IMR-90 (cell line): ENCODE results near the gene PPP1R13L. TPM values are rescaled to one million over a fixed set of nuclear protein-coding genes. Genes with fewer than 3 reads are reported as not detected.

Experiments
- ATAC-seq: fragments of 200-7000 bp; cut with Tn5 transposase; 2 replicates; pipeline ENCODE4 v1.9.1; 2020; ENCODE audit warnings: low read depth, mild to moderate bottlenecking, moderate library complexity
- BruUV-seq: library from RNA; stranded (reverse); fragments of 400-500 nt; replicated peaks from 2 replicates; lab custom pipeline; 2021; lab: Mats Ljungman, UMichigan
- CTCF ChIA-PET: fragments of 300-600 bp; formaldehyde crosslinking; extraction: SDS; loops from one replicate; lab custom pipeline; 2021; ENCODE audit warnings: antibody characterized with exemption; lab: Yijun Ruan, JAX
- POLR2A ChIA-PET: fragments of 300-600 bp; sonication (Branson Sonifier 250); formaldehyde crosslinking; loops from one replicate; lab custom pipeline; 2022; ENCODE audit warnings: antibody characterized with exemption; ENCODE audit not compliant: unreplicated experiment; lab: Charles Lee
- DNase-seq: peaks from one replicate; pipeline ENCODE4 v3.0.0; 2013
- H2AFZ ChIP-seq: replicated peaks from 2 replicates; pipeline ENCODE3; 2013; ENCODE audit warnings: low read length, mild to moderate bottlenecking; ENCODE audit not compliant: poor library complexity
- H2AK5ac ChIP-seq: 2 replicates; pipeline ENCODE4 v1.6.1; 2013; ENCODE audit warnings: low read depth, low read length, inconsistent platforms
- H2AK9ac ChIP-seq: replicated peaks from 2 replicates; pipeline ENCODE3; 2013; ENCODE audit warnings: mild to moderate bottlenecking, low read depth, low read length, moderate library complexity; ENCODE audit not compliant: poor library complexity
- H2BK120ac ChIP-seq: 2 replicates; pipeline ENCODE4 v1.6.1; 2013; ENCODE audit warnings: low read depth, low read length, inconsistent platforms
- H2BK15ac ChIP-seq: 3 replicates; pipeline ENCODE4 v1.6.1; 2013; ENCODE audit warnings: low read depth, low read length, inconsistent platforms
- H2BK20ac ChIP-seq: 2 replicates; pipeline ENCODE4 v1.6.1; 2013; ENCODE audit warnings: low read depth, mild to moderate bottlenecking, inconsistent platforms, low read length, moderate library complexity
- H2BK5ac ChIP-seq: 2 replicates; pipeline ENCODE4 v1.6.1; 2013; ENCODE audit warnings: mild to moderate bottlenecking, low read depth, low read length, inconsistent platforms; ENCODE audit not compliant: poor library complexity, severe bottlenecking
- H3K14ac ChIP-seq: replicated peaks from 2 replicates; pipeline ENCODE4 v1.6.1; 2013; ENCODE audit warnings: low read depth, low read length, inconsistent platforms
- H3K18ac ChIP-seq: 2 replicates; pipeline ENCODE4 v1.6.1; 2013; ENCODE audit warnings: low read depth, low read length, control low read depth
- H3K23ac ChIP-seq: 2 replicates; pipeline ENCODE4 v1.6.1; 2013; ENCODE audit warnings: low read depth, low read length, inconsistent platforms
- H3K27ac ChIP-seq: 2 replicates; pipeline ENCODE4 v1.5.1; 2013; ENCODE audit warnings: mild to moderate bottlenecking, control low read depth, low read length; ENCODE audit not compliant: insufficient read depth
- H3K27me3 ChIP-seq: 2 replicates; pipeline ENCODE4 v1.6.1; 2013; ENCODE audit warnings: low read length; ENCODE audit not compliant: control insufficient read depth, insufficient read depth
- H3K36me3 ChIP-seq: 2 replicates; pipeline ENCODE4 v1.6.1; 2013; ENCODE audit warnings: low read length, mixed read lengths; ENCODE audit not compliant: control insufficient read depth, insufficient read depth
- H3K4ac ChIP-seq: 2 replicates; pipeline ENCODE4 v1.6.1; 2013; ENCODE audit warnings: low read depth, low read length, inconsistent platforms
- H3K4me1 ChIP-seq: 2 replicates; pipeline ENCODE4 v1.6.1; 2013; ENCODE audit warnings: low read length, mixed read lengths; ENCODE audit not compliant: control insufficient read depth, insufficient read depth
- H3K4me2 ChIP-seq: 2 replicates; pipeline ENCODE4 v1.6.1; 2013; ENCODE audit warnings: low read depth, mild to moderate bottlenecking, control low read depth, low read length, moderate library complexity
- H3K4me3 ChIP-seq: 2 replicates; pipeline ENCODE4 v1.5.1; 2013; ENCODE audit warnings: low read depth, mild to moderate bottlenecking, control low read depth, low read length, moderate library complexity; ENCODE audit not compliant: insufficient read depth
- H3K56ac ChIP-seq: 2 replicates; pipeline ENCODE4 v1.6.1; 2013; ENCODE audit warnings: low read length, inconsistent platforms; ENCODE audit not compliant: insufficient read depth; ENCODE audit errors: extremely low read depth
- H3K79me1 ChIP-seq, 2 experiments: 2 replicates each; pipeline ENCODE4 v1.6.1; 2013; ENCODE audit warnings: low read length in 2 of 2, inconsistent platforms in 1 of 2, low read depth in 1 of 2
- H3K9ac ChIP-seq: 2 replicates; pipeline ENCODE4 v1.6.1; 2013; ENCODE audit warnings: low read depth, low read length, control low read depth
- H3K9me1 ChIP-seq: 2 replicates; pipeline ENCODE4 v1.6.1; 2013; ENCODE audit warnings: low read length, inconsistent platforms; ENCODE audit not compliant: insufficient read depth
- H3K9me3 ChIP-seq: 2 replicates; pipeline ENCODE4 v1.6.1; 2013; ENCODE audit warnings: low read length; ENCODE audit not compliant: control insufficient read depth, insufficient read depth
- H4K20me1 ChIP-seq: 2 replicates; pipeline ENCODE4 v1.6.1; 2013; ENCODE audit warnings: low read length, inconsistent platforms; ENCODE audit not compliant: insufficient read depth
- H4K5ac ChIP-seq: 2 replicates; pipeline ENCODE4 v1.6.1; 2013; ENCODE audit warnings: mild to moderate bottlenecking, low read depth, low read length, control low read depth
- H4K8ac ChIP-seq, 2 experiments: 2 replicates each; pipeline ENCODE4 v1.6.1; 2013; ENCODE audit warnings: low read depth in 2 of 2, low read length in 2 of 2, control low read depth in 1 of 2, inconsistent platforms in 1 of 2
- H4K91ac ChIP-seq: 2 replicates; pipeline ENCODE4 v1.6.1; 2013; ENCODE audit warnings: low read depth, low read length, inconsistent platforms; ENCODE audit not compliant: insufficient read depth
- BHLHE40 ChIP-seq: fragments of 150-350 bp; IDR thresholded peaks from 2 replicates; pipeline ENCODE4 v1.6.1; 2016; ENCODE audit warnings: mild to moderate bottlenecking, low read depth, low read length
- MAFK ChIP-seq: IDR thresholded peaks from 2 replicates; pipeline ENCODE4 v1.6.1; 2012; ENCODE audit warnings: low read depth, low read length, improper control_type of control experiment
- NFE2L2 ChIP-seq: fragments of 150-350 bp; IDR thresholded peaks from 2 replicates; pipeline ENCODE4 v1.6.1; 2016; ENCODE audit warnings: low read depth, mild to moderate bottlenecking, low read length
- WGBS, 2 experiments: methylation state at CpG; one replicate each; pipeline versions ENCODE4 v1.1.5 to v1.1.7; 2013; ENCODE audit warnings: missing lambda C conversion rate in 2 of 2; ENCODE audit not compliant: insufficient read length in 1 of 2; ENCODE audit errors: extremely low coverage in 2 of 2; 5-methylcytosine and 5-hydroxymethylcytosine counted together
- dilution Hi-C: fragments of 300-500 bp; cut with HindIII; formaldehyde crosslinking; loops from one replicate; pipeline ENCODE4 v1.14.3; 2018; ENCODE audit warnings: low sequenced_read_pairs; ENCODE audit not compliant: unreplicated experiment
- in situ Hi-C: fragments of 300-500 bp; cut with MboI; formaldehyde crosslinking; loops from 3 replicates; pipeline ENCODE4 v1.14.3; 2019; ENCODE audit warnings: low sequenced_read_pairs, inconsistent platforms, mixed read lengths
- intact Hi-C: fragments of 100-400 bp; cut with micrococcal nuclease; formaldehyde crosslinking; loops from 2 replicates; pipeline ENCODE4 v1.10.0; 2022
- polyA plus RNA-seq, 3 experiments: library from polyadenylated mRNA; depleted of rRNA; stranded (reverse); fragments of >200 nt; gene quantifications; 2 replicates each; pipeline ENCODE4 v1.2.3, GENCODE V29; 2012; ENCODE audit warnings: low replicate concordance in 1 of 3
- total RNA-seq: library from RNA; depleted of rRNA; stranded (reverse); fragments of >200 nt; gene quantifications from 2 replicates; pipeline ENCODE4 v1.2.3, GENCODE V29; 2012
- TF ChIP-seq, protein P1 (sequence below): fragments of 150-350 bp; IDR thresholded peaks from 2 replicates; pipeline ENCODE4 v1.6.1; 2017; ENCODE audit warnings: mild to moderate bottlenecking, antibody characterized with exemption, low read length, low read depth
- TF ChIP-seq, protein P2 (sequence below): fragments of 150-350 bp; IDR thresholded peaks from 2 replicates; pipeline ENCODE4 v1.6.1; 2016; ENCODE audit warnings: low read depth, mild to moderate bottlenecking, low read length, moderate library complexity, borderline replicate concordance
- TF ChIP-seq, protein P3 (sequence below): conservative IDR thresholded peaks from 2 replicates; pipeline ENCODE4 v1.5.1; 2012; ENCODE audit warnings: mild to moderate bottlenecking, low read depth, low read length, improper control_type of control experiment

The PPP1R13L gene
- total and polyA plus RNA-seq, 2 of the 4 experiments (the other 2 are of a cell fraction) = 3.0 to 13.3 TPM

DNA sequence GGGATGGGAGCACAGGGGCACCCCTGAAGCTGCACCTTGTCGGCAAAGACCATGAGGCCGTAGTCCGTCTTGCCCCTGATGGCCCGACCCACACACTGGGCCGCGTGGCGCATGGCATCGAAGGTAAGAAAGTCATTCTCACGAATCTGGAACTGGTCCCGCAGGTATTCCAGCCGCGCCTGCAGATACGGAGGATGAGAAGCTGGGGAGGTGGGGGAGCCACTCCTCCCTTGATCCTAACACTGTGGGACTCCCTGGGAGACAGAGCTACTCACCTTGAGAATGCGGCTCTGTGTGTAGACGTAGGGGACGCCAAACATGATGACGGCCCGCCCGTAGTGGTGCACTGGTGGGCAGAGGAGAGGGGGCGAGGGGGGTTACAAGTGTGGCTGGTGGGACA, 52.4 kb downstream of the PPP1R13L start:
- Histone ChIP-seq H3K27me3 (no peaks in the 10 kb centered on the region; the same call in 1 of the 2 replicates), H3K4me1 (no peaks in the 10 kb centered on the region), H4K5ac (no peak overlapping the region), H2BK15ac (no peak overlapping the region), H3K23ac (no peak overlapping the region), H2AK5ac (no peak overlapping the region), H2BK5ac (no peak overlapping the region), H3K79me1 (peaks cover 0 to 10% of the 10 kb centered on the region in 2 experiments; a peak in 2 of 4 replicates), H3K9me3 (no peaks in the 10 kb centered on the region), H3K9me1 (peaks cover 2% of the 10 kb centered on the region; the same call in 1 of the 2 replicates), H3K4ac (no peak overlapping the region), H3K4me3 (no peak overlapping the region), H4K8ac (no peak overlapping the region), H2BK20ac (no peak overlapping the region), H3K4me2 (no peak overlapping the region), H2AFZ (no peak overlapping the region), H4K91ac (no peak overlapping the region), H2AK9ac (no peak overlapping the region), H4K20me1 (peaks cover 15% of the 10 kb centered on the region), H3K18ac (no peak overlapping the region), H2BK120ac (no peak overlapping the region), H3K9ac (no peak overlapping the region), H3K14ac (no peak overlapping the region), H3K56ac (no peak overlapping the region), H3K27ac (no peak overlapping the region), H3K36me3 (peaks cover 51% of the 10 kb centered on the region)
- dilution Hi-C loops = no loop called here
- no peak for TF ChIP-seq MAFK
- TF ChIP-seq NFE2L2 = no peak
- TF ChIP-seq, protein P1, sequence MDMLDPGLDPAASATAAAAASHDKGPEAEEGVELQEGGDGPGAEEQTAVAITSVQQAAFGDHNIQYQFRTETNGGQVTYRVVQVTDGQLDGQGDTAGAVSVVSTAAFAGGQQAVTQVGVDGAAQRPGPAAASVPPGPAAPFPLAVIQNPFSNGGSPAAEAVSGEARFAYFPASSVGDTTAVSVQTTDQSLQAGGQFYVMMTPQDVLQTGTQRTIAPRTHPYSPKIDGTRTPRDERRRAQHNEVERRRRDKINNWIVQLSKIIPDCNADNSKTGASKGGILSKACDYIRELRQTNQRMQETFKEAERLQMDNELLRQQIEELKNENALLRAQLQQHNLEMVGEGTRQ = no peak
- TF ChIP-seq BHLHE40 = no peak
- TF ChIP-seq, protein P2, sequence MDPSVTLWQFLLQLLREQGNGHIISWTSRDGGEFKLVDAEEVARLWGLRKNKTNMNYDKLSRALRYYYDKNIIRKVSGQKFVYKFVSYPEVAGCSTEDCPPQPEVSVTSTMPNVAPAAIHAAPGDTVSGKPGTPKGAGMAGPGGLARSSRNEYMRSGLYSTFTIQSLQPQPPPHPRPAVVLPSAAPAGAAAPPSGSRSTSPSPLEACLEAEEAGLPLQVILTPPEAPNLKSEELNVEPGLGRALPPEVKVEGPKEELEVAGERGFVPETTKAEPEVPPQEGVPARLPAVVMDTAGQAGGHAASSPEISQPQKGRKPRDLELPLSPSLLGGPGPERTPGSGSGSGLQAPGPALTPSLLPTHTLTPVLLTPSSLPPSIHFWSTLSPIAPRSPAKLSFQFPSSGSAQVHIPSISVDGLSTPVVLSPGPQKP = no peak
- TF ChIP-seq, protein P3, sequence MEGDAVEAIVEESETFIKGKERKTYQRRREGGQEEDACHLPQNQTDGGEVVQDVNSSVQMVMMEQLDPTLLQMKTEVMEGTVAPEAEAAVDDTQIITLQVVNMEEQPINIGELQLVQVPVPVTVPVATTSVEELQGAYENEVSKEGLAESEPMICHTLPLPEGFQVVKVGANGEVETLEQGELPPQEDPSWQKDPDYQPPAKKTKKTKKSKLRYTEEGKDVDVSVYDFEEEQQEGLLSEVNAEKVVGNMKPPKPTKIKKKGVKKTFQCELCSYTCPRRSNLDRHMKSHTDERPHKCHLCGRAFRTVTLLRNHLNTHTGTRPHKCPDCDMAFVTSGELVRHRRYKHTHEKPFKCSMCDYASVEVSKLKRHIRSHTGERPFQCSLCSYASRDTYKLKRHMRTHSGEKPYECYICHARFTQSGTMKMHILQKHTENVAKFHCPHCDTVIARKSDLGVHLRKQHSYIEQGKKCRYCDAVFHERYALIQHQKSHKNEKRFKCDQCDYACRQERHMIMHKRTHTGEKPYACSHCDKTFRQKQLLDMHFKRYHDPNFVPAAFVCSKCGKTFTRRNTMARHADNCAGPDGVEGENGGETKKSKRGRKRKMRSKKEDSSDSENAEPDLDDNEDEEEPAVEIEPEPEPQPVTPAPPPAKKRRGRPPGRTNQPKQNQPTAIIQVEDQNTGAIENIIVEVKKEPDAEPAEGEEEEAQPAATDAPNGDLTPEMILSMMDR = no peak
- BruUV-seq = no TSS peak
- in situ Hi-C loops = no loop called here
- DNase-seq (no peak), ATAC-seq (no peak)
- POLR2A ChIA-PET = no interaction called here
- CTCF ChIA-PET = no interaction called here
- intact Hi-C loops = no loop called here
- 94% methylated on average over 8 of the region's 20 CpGs; no CpG with 5 or more reads in 1 of the 2 experiments for WGBS, 2 experiments
